Middle frontal gyrus (tissue), 1 donor: Measurements from ENCODE around the gene SCAMP4.
"Not testable (repeated sequence)": the region's sequence is repeated elsewhere in the genome, so short reads cannot be mapped to it uniquely, and the experiment has no call there.

ENCODE experiments used
- DNase-seq: peaks from one replicate; pipeline ENCODE4 v3.0.0-alpha.2; 2015; ENCODE audit warnings: low spot score; ENCODE audit errors: extremely low spot score

SCAMP4 gene

DNA sequence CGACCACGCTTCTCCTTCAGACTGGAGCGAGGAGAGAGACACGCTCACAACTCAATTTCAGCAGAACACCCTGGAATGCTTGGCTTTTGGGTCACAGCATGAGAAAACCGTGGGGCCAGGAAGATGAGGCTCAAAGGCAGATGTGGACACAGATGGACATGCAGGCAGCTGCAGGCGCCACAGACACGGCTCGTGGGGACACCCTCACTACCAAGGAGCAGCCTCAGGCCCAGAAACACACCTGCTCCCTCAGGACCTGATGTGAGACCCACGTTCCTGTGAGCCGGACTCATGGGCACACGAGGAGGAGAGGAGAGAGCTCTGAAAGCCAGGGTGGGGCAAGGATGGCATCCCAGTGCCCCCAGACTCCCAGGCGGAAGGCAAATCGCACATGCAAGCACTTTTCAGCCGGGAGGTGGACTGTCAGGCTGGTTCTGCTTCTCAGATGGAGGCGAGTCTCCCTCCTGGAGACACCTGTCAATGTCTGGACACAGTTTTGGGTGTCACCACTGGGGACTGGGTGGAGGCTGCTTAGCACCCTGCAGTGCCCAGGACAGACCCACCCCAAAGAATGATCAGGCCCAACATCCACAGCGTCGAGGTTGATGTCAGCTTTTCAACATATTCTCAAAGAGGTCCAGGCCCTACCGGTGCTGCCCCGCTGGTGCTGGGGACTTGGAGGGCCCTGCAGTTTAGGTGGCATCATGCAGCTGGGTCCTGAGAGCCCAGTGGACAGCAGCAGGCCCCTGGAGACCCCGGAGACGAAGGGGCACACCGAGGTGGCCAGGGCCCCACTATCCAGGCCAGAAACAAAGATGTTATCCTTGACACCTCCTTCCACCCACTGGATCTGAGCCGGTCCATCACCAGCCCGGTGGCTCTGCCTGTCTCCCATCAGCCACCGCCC is 22.2 kb upstream of the SCAMP4 start:
- no peak for DNase-seq

DNA sequence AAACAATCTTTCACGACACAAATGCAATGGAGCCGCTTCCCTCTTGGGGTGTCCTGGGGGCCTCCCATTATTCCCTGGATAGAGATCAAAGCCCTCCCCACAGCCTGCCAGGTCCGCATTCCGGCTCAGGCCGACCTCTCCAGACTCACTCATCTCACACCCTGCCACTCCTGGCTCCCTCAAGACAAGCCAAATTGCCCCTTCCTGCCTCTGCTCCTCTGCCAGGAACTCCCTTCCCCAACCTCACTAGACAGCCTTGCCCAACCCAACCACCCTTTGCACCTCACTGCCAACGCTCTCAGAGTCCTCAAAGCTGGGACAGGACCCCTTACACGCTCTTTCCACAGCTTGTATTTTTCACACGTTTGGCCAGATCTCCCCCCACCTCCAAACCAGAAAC is 21.4 kb upstream of the SCAMP4 start:
- DNase-seq: no peak

DNA sequence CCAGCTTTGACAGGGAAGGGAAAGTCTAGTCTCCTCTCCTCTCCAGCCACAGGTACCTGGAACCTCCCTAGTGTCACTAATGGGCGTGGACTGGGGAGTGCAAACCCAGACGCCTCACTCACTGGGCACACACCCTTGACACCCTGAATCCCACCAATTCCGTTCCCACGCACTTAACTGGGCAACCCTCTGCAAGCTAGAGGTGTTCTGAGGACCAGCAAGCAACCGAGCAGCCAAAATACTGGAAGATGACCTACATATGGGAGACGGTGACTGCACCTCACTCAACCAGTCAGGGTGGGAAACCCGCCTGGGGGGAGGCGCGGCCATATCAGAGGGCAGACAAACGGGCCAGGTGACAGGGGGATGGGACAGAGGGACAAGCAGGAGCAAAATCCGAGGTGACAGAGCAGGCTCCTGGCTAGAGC is 20.9 kb upstream of the SCAMP4 start:
- no peak for DNase-seq

DNA sequence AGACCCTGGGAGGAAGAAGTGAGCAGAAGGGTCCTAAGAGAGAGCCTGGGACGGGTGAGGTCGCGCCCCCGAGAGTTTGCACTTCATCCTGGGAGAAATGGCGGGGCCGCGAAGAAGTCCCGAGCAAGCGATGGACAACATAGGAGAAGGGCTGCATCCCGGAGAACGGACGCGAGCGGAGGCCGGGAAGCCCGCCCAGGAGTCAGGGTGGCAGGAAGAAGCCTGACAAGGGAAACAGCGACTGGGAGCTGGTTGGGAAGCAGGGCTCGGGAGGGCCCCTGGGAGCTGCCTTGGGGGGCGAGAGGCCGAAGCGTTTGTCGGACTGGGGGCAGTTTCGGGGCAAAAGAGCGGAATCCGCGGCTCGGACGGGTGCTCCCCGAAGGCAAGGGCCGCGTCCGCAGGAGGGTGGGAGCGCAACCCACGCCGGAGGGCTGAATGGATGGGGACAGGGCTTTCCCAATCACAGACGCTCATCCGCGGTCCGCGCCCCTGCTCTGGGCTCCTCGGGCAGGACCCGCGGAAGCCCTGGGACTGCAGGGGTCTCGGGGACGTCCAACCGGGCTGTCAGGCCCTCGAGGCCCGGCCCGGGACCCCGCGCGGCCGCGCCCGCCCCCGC is 20.4 kb upstream of the SCAMP4 start:
- no peak for DNase-seq

DNA sequence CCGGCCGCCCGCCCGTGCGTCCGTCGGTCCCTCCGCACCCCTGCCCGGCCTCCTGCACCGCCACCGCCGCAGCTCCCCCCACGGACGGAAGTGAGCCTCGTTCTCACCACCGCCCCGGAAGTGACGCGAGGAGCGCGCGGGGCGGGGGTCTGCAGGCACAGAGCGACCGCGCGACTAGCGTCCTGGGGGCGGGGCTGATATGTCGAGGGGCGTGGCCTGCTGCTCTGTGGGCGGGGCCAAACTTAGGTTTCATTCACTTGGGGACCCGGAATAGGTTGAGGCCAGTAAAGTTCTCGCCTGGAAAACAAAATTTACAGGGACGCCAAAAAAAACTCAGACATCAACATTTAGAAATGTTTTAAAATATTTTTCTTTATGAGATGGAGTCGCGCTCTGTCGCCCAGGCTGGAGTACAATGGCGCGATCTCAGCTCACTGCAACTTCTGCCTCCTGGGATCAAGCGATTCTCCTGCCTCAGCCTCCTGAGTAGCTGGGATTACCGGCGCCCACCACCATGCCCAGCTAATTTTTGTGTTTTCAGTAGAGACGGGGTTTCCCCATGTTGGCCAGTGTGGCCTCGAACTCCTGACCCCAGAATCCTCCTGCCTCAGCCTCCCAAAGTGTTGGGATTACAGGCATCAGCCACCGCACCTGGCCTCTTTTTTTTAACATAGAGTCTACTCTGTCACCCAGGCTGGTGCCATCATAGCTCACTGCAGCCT is 19.6 kb upstream of the SCAMP4 start, which contains the start of gene ABHD17A:
Gene ABHD17A, minus strand, starts transcription at position 99 of the 722 bp plus-strand sequence. CDS start 3,930 bp downstream, outside the sequence.
- peak; percentile 94 for DNase-seq

DNA sequence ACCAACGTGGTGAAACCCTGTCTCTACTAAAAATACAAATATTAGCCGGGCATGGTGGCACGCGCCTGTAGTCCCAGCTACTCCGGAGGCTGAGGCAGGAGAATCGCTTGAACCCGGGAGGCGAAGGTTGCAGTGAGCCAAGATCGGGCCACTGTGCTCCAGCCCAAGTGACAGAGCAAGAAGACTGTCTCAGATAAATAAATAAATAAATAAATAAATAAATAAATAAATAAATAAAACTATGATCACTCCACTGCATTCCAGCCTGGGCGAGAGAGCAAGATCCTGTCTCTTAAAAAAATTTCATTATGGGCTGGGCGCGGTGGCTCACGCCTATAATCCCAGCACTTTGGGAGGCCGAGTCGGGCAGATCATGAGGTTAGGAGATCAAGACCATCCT is 18.8 kb upstream of the SCAMP4 start:
- not testable (repeated sequence) for DNase-seq

DNA sequence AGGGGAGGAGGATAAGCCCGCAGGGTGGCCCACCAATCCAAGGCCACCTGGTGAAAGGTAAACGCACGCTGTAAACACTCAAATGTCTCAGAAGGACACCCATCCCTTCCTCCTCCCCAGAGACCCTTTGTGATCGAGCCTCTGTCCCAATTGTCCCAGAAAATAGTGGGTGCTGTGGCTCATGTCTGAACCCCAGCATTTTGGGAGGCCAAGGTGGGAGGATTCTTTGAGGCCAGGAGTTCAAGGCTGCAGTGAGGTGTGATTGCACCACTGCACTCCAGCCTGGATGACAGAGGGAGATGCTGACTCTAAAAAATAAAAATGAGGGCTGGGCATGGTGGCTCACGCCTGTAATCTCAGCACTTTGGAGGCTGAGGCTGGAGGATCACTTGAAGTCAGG is 16.8 kb upstream of the SCAMP4 start:
- no peak for DNase-seq

DNA sequence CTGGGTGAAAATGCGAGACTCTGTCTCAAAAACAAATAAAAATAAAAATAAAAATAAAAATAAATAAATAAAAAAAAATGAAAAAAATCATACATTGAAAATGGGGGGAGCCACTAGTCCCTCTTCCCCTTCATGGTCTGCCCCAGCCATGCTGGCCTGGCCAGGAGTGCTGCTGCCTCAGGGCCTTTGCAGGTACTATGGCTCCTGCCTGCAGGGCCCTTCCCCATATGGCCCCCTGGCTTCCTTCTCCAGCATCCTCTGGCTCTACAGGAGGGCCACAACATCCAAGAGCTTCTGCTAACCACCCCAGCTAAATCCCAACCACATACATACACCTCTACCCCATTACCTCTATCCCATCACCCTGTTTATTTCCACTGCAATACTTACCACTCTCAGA is 15.3 kb upstream of the SCAMP4 start:
- no peak for DNase-seq

DNA sequence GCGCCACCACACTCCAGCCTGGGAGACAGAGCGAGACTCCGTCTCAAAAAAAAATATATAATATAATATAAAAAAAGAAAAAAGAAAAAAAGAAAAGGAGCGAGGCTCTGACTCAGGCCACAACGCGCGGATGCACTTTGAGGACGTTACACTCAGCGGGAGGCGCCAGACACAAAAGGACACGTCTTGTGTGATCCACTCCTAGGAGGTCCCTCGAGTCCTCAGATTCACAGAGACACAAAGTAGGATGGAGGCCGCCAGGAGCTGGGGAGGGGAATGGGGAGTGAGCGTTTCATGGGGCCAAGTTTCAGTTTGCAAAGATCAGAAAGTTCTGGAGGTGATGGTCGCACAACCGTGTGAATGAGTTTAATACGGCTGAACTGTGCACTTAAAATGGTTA is 11.4 kb upstream of the SCAMP4 start:
- no peak for DNase-seq

DNA sequence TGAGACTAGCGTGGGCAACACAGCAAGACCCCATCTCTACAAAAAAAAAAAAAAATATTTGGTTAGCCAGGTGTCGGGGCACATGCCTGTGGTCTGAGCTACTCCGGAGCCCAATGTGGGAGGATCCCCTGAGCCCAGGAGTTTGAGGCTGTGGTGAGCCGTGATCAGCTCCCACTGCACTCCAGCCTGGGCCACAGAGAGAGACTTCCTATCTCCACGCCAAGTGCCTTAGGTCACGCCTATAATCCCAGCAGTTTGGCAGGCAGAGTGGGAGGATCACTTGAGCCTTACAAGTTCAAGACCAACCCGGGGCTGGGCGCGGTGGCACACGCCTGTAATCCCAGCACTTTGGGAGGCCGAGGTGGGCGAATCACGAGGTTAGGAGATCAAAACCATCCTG is 8.7 kb upstream of the SCAMP4 start:
- DNase-seq: no peak

DNA sequence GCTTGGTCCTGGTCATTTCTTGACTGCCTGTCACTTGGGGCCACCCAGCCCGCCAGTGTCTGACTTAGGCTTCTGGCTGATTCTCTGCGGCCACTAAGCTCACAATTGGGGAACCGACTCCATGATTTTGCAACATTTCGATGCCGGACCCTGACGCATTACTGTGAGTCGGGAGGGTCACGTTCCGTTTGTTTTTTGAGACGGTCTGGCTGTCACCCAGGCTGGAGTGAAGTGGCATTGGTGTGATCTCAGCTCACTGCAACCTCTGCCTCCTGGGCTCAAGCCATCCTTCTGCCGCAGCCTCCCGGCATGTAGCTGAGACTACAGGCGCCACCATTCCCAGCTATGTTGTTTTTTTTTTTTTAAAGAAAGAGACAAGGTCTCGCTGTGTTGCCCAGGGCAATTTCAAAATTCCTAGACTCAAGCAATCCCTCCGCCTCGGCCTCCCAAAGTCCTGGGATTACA is 3.2 kb upstream of the SCAMP4 start:
- no peak for DNase-seq

DNA sequence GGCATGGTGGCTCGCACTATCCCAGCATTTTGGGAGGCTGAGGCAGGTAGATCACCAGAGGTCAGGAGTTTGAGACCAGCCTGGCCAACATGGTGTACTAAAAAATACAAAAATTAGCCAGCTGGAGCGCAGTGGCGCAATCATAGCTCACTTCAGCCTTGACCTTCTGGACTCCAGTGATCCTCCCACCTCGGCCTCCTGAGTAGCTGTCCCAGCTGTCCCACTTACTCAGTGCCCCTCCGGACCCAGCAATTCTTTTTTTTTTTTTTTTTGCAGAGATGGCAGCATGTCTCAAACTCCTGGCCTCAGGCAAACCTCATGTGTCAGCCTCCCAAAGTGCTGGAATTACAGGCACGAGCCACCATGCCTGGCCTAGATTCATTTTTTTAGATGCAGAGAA is 2.3 kb upstream of the SCAMP4 start:
- no peak for DNase-seq

DNA sequence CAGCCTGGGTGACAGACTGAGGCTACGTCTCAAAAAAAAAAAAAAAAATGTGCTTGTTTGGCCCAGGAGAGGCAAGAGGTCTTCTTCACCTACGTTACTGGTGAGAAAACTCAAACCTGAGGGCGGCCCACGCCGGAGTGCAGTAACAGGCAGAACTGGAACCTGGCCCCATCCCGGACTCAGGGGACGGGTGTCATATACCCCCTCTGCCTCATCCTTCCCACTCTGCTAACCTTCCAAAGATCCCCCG is 414 bp upstream of the SCAMP4 start:
- DNase-seq: no peak

DNA sequence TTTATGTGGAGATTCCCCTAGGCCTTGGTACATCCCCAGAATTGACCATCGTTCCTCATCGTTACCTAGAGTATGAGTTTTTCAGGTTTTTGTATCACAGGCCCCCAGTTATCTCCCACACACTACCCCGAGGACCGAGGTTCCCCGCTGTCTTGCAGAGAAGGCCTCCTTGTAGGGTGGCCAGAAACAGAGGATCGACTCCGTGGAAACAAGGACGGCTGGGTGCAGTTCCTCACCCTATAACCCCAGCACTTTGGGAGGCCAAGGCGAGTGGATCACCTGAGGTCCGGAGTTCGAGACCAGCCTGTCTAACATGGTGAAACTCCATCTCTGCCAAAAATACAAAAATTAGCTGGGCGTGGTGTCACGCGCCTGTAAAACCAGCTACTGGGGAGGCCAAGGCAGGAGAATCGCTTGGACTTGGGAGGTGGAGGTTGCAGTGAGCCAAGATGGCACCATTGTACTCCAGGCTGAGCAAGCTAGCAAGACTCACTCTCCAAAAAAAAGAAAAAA is 720 bp downstream of the SCAMP4 start:
- DNase-seq: no peak

DNA sequence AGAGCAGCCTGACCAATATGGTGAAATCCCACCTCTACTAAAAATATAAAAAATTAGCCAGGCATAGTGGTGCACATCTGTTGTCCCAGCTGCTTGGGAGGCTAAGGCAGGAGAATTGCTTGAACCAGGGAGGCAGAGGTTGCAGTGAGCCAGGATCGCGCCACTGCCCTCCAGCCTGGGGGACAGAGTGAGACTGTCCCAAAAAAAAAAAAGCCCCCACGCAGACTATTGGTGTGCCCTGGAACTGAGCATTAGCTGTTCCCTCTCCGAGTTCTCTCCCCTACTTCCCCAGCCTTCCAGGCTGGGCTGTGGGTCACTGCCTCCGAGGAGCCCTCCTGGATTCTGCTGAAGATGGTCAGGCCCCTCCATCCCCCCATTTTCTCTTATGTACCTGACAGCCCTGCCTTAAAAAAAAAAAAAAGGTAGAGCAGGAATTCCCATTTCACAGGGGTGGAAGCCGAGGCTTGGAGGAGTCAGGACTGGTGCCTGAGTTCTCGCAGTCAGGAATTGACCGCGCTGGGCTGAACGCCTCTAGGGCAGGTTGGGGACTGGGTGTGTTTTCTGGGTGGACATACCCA is 1.9 kb downstream of the SCAMP4 start:
- DNase-seq: no peak

DNA sequence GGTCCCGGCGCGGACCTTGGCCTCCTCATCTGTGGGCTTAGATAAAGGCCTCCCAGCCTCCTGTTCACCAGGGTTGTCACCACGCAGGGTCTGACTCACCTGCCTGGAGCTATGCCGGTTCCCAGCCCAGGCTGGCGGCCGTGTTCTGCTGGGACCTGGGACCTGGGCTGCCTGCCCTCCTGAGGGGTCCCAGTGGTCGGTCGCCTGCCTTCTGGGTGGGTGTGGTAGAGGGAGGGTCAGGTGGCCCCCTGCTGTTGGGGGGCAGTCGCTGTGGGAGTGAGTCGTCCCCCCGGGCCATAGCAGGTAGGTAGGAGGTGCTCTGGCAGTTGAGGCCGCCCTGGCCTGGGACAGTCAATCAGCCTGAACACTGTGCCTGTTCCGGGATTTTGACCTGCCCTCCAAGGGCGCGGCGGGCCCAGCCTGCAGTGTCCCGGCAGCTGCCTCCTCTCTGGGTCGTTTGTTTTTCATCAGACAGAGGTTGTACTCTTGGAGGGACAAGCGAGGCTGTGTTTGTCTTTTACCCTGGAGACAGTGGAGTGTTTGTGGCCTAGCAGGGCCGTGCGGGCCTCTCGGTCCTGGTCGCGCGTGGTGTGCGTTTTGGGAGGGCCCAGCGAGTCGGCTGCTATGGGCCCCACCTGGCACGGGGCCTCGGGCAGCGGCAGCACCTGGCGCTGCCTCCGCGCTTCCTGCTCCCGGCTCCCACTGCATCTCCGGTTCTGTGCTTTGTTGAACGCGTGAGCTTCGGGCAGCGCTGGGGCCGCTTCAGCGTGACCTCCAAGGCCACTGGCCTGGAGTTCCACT is 2.6 kb downstream of the SCAMP4 start:
- no peak for DNase-seq

DNA sequence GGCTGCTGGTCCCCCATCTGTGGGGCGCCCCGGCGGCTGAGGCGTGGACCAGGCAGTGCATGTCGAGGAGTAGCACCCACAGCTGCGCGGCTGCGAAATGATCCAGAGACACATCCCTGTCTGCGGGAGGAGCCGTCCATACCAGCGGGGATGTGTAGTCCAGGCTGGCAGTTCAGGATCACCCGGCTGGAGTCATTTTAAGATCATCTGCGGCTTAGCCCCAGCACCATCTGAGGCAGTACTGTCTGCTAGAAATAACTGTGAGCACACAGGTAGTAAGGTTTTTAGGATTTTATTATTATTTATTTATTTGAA is 3.1 kb downstream of the SCAMP4 start:
- no peak for DNase-seq

DNA sequence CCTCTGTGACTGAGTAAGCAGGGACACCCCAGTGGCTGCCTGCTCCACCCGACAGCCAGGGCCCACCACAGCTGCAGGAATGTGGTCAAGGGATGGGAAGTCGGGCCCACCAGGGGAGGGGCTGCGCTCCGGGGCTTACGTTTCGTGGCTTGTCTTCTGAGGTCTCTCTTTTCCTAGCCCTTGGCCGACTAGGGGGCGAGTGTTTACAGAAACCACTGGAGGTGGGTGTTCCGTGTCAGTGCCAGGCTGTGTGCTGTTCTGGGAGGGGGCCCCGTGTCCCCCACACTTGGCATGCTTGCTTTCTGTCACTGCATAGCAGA is 4.5 kb downstream of the SCAMP4 start:
- DNase-seq: no peak

DNA sequence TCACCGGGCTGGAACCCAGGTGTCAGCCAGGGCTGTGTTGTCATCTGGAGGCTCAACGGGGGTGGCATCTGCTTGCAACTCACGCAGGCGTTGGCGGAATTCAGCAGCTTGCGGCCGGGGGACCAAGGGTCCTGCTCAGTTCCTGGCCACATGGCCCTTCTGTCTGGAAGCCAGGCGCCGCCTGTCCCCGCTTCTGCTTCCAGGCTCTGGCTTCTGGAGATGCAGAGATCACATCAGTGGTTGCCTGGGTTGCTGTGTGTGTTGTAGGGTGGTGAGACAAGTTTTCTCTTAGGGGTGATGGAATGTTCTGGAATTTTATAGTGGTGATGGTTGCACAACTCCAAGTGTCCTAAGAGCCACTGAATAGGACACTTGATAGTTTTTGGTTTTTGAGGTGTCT is 5.0 kb downstream of the SCAMP4 start:
- no peak for DNase-seq

DNA sequence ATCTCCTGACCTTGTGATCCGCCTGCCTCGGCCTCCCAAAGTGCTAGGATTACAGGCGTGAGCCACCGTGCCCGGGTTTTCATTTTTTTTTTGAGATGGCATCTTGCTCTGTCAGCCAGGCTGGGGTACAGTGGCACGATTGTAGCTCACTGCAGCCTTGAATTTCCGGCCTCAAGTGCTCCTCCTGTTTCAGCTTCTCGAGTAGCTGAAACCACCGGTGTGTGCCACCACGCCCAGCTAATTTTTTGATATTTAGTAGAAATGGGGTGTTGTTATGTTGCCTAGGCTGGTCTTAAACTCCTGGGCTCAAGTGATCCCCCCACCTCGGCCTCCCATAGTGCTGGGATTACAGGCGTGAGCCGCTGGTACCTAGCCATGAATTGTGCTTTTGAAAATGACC is 5.9 kb downstream of the SCAMP4 start:
- DNase-seq: no peak

DNA sequence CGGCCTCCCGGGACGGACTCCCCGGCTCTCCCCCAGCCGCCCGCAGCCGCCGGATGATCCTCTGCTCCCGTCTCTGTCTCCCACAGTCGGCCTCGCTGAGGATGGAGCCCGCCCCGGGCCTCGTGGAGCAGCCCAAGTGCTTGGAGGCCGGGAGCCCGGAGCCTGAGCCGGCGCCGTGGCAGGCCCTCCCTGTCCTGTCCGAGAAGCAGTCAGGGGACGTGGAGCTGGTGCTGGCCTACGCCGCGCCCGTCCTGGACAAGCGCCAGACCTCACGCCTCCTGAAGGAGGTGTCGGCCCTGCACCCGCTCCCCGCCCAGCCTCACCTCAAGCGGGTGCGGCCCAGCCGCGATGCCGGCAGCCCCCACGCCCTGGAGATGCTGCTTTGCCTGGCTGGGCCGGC is 6.8 kb downstream of the SCAMP4 start:
- DNase-seq: no peak
